Cardiac fibroblast (primary cell): ENCODE data around the gene ZHX3.
"Not testable (repeated sequence)": the region's sequence is repeated elsewhere in the genome, so short reads cannot be mapped to it uniquely, and the experiment has no call there.

Experiments used
- DNase-seq, 2 donors: peaks; one replicate each; pipeline versions ENCODE4 v3.0.0 to v3.0.0-alpha.2; 2010; ENCODE audit warnings: low read depth in 2 of 2
- H3K4me3 ChIP-seq, 2 donors: replicated peaks in 1 of 2; 1 replicate in 1 of 2; 2 replicates in 1 of 2; pipeline ENCODE4 v1.5.1; 2011; ENCODE audit warnings: low read depth in 2 of 2, low read length in 2 of 2, mild to moderate bottlenecking in 2 of 2, moderate library complexity in 1 of 2
- TF ChIP-seq, protein P1 (sequence below): IDR thresholded peaks from one replicate; pipeline ENCODE4 v1.5.1; 2011; ENCODE audit warnings: low read depth, mild to moderate bottlenecking, low read length, inconsistent platforms

ZHX3 gene

DNA sequence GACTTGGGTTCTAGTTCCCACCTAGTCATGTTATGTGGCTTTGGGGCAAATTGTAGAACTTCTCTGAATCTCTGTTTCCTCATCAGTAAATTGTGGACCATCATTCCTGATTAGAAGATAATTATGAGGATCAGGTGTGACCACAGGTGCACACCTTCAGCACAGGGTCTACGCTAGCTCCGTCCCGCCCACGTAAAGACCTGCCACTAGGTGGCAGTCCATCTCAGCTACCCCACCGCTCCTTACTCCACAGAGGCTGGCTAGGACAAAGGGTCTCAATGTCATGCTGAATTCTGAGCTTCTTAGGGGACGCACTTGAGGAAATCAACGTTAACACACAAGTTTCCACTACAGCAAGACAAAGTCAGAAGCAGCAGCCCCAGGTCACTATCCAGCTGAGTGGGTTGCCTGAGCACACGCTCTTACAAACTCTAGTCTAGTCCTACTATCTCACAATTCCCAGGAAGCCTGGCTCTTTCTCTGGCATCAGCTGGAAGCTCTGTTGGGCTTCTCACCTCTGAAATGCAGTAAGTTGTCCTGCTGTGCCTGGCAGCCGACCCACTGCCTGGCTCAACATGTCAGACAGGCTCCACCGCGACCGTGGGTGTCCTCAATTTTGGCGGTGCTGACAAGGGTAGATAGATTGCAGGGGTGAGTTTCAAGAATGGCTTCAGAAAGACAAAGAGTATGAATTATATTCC lies 182.2 kb downstream of the ZHX3 start:
- DNase-seq, result peak; percentile 38 to 46
- TF ChIP-seq, protein P1, sequence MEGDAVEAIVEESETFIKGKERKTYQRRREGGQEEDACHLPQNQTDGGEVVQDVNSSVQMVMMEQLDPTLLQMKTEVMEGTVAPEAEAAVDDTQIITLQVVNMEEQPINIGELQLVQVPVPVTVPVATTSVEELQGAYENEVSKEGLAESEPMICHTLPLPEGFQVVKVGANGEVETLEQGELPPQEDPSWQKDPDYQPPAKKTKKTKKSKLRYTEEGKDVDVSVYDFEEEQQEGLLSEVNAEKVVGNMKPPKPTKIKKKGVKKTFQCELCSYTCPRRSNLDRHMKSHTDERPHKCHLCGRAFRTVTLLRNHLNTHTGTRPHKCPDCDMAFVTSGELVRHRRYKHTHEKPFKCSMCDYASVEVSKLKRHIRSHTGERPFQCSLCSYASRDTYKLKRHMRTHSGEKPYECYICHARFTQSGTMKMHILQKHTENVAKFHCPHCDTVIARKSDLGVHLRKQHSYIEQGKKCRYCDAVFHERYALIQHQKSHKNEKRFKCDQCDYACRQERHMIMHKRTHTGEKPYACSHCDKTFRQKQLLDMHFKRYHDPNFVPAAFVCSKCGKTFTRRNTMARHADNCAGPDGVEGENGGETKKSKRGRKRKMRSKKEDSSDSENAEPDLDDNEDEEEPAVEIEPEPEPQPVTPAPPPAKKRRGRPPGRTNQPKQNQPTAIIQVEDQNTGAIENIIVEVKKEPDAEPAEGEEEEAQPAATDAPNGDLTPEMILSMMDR, result peak; percentile 72
- no peak overlapping the region for H3K4me3 ChIP-seq

DNA sequence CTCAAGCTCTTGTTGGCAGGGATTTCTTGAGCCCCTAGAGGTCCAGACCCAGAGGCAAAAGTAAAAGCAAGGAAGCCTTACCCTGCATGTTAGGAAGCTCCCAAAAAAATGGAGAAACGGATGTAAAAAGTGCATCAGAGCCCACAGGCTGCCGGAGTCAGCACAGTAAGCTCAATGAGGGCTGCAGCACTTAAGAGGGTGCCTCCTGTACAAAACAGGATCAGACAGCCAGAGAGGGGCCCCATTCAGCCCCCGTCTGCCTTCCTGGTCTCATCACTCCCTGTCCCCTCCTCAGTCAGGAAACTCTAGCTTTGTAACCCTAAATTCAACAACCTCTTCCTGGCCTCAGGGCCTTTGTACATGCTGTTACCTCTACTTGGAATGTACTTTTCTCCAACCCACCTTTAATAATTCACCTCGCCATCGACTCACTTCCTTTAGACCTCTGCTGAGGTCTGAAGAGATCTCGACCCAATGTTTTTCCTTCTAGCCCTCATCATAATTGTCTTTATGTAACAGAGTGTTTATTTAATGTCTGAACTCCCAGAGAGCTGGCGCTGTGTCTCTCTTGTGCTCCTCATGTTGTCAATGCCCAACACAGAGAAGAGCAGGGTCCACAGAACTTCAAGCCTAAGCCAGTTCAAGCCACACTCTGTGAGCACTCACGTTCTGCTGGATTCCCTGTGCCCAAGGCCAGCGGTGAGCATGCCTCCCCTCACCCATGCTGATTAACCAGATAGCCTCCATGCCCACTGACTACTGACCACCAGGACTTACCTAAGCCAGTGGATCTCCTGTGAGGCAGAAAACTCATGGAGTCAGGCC lies 183.0 kb downstream of the ZHX3 start:
- TF ChIP-seq, protein P1, result no peak
- H3K4me3 ChIP-seq, result no peak overlapping the region
- no peak for DNase-seq

DNA sequence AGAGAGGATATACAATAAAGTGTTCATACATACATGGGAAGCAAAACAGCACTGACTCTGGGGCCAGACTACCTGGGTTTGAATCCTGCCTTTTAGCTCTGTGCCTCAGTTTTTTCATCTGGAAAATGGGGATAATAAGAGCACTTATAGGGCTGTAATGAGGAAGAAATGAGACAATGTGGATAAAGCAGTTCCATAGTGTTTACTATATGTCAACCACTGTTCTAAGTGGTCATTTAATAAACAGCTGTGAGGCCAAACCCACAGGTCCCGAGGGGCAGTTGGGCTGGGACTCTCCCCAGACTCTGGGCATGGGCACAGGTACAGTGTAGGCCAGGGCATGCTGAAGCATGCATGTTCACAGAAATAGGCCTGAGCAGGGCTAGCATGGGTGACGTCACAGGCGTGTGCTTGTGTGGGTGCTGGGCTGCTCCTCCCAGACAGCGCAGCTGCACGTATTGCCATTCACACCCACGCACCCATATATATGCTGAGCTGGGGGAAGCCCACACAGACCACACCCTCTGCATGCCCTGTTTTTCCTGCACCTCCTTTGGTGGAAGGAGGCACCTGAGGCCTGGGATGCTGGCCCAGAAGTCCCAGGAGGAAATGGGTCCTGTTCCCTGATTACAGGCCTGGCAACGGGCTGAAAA lies 183.7 kb downstream of the ZHX3 start:
- DNase-seq, result no peak

DNA sequence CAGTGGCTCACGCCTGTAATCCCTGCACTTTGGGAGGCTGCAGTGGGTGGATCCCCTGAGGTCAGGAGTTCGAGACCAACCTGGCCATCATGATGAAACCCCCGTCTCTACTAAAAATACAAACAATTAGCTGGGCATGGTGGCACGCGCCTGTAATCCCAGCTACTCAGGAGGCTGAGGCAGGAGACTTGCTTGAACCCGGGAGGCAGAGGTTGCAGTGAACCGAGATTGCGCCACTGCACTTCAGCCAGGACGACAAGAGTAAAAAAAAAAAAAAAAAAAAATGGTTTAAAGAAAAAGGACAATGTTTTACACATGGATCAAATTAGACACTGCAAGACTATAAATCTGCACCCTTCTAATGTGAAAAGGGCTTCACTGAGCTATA lies 185.1 kb downstream of the ZHX3 start:
- H3K4me3 ChIP-seq, DNase-seq: not testable (repeated sequence)

More for the DNA sequence above, 183.7 kb downstream of the ZHX3 start:
- TF ChIP-seq, protein P1, result no peak
- H3K4me3 ChIP-seq, result no peak overlapping the region

DNA sequence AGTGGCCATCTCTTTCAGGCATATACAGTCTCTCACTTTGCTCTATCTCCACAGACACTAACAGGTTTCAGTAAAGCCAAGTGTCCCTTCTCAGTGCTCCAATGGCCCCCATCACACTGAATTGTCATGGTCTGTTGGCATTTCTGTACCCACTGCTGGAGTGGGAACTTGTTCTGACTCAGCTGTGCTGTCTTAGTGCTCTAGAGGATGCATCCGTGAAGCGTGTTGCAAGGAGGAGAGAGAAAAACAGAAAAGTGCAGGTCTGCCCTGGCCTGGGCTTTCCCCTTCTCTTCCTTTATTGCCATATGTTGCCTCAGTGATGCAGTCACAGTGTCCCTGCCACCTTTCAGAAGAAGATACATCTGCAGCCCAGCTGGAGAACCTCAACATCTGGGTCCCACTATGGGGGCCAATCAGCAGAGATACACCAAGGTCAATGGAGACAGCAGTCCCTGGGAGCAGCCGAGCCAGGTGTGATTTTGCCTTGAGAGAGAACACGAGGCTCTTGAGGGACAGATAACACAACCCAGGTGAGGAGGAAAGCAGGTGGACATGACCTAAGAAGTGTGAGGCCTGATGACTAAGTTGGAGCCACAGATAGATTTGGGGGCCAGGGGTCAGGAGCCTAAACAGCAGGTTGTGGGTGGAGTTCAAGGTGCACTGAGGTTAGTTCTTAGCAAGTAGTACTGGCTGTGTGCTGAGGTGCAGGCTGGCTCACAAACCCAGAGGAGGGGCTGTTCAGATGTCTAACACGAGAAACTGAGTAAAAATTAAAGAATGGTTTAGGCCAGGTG lies 185.7 kb downstream of the ZHX3 start:
- no peak overlapping the region for H3K4me3 ChIP-seq
- DNase-seq, result no peak
- TF ChIP-seq, protein P1, result no peak
